ENCODE measurements around the gene MRTO4.

DNA sequence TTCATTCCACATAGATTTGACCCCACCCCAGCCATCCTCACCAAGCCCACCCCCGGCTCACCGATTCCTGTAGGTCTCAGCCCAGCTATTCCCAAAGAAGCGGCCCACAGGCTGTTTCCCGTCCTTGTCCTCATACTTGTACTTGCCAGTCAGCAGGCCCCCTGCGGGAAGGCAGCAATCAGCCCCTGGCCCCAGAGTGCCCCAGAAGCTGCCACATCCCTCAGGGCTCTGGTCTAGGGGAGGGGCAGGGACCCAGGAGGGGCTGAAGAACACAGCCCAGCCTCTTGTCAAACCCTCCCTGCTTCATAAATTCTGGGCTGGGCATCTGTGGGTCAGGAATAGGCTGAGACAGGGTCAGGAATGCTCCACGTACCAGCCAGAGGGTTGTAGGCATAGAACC, 55.3 kb downstream of the MRTO4 start:
- TF ChIP-seq, protein P1, sequence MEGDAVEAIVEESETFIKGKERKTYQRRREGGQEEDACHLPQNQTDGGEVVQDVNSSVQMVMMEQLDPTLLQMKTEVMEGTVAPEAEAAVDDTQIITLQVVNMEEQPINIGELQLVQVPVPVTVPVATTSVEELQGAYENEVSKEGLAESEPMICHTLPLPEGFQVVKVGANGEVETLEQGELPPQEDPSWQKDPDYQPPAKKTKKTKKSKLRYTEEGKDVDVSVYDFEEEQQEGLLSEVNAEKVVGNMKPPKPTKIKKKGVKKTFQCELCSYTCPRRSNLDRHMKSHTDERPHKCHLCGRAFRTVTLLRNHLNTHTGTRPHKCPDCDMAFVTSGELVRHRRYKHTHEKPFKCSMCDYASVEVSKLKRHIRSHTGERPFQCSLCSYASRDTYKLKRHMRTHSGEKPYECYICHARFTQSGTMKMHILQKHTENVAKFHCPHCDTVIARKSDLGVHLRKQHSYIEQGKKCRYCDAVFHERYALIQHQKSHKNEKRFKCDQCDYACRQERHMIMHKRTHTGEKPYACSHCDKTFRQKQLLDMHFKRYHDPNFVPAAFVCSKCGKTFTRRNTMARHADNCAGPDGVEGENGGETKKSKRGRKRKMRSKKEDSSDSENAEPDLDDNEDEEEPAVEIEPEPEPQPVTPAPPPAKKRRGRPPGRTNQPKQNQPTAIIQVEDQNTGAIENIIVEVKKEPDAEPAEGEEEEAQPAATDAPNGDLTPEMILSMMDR (IDR thresholded peaks at IDR 0.05; ENCODE audit: low read depth, low read length) = no peak
- no peak for TF ChIP-seq POLR2A (IDR thresholded peaks at IDR 0.05; ENCODE audit: extremely low read depth, insufficient read length)
